Mesendoderm (in vitro differentiated cells): ENCODE measurements around the gene KCNC2. TPM values are rescaled to one million over a fixed set of nuclear protein-coding genes. Genes with fewer than 3 reads are reported as not detected.

Experiments used
- DNase-seq: peaks from one replicate; pipeline ENCODE4 v3.0.0; 2013
- H2AK5ac ChIP-seq: 2 replicates; pipeline ENCODE4 v1.6.1; 2013; ENCODE audit warnings: low read length, inconsistent platforms
- H2BK120ac ChIP-seq: 2 replicates; pipeline ENCODE4 v1.6.1; 2013; ENCODE audit warnings: low read depth, mild to moderate bottlenecking, low read length, moderate library complexity, mixed read lengths
- H2BK15ac ChIP-seq: replicated peaks from 2 replicates; pipeline ENCODE4 v1.6.1; 2013; ENCODE audit warnings: low read depth, mild to moderate bottlenecking, moderate library complexity
- H2BK5ac ChIP-seq: 2 replicates; pipeline ENCODE4 v1.6.1; 2013; ENCODE audit warnings: low read length, inconsistent platforms
- H3K18ac ChIP-seq: 2 replicates; pipeline ENCODE4 v1.6.1; 2013; ENCODE audit warnings: mild to moderate bottlenecking, low read length, mixed read lengths
- H3K23ac ChIP-seq: one replicate; pipeline ENCODE4 v1.6.1; 2013; ENCODE audit warnings: low read length
- H3K27ac ChIP-seq: 2 replicates; pipeline ENCODE4 v1.5.1; 2013; ENCODE audit warnings: low read depth, mild to moderate bottlenecking, inconsistent platforms, low read length, moderate library complexity
- H3K27me3 ChIP-seq: 2 replicates; pipeline ENCODE4 v1.6.1; 2013; ENCODE audit warnings: low read length, control low read depth, mild to moderate bottlenecking, inconsistent platforms; ENCODE audit not compliant: insufficient read depth, poor library complexity
- H3K36me3 ChIP-seq: 2 replicates; pipeline ENCODE4 v1.6.1; 2013; ENCODE audit warnings: low read length, inconsistent platforms; ENCODE audit not compliant: control insufficient read depth, insufficient read depth
- H3K4ac ChIP-seq: one replicate; pipeline ENCODE4 v1.6.1; 2013; ENCODE audit warnings: low read depth, mild to moderate bottlenecking, low read length, moderate library complexity
- H3K4me1 ChIP-seq: 2 replicates; pipeline ENCODE4 v1.6.1; 2013; ENCODE audit warnings: low read depth, low read length, inconsistent platforms; ENCODE audit not compliant: control insufficient read depth
- H3K4me2 ChIP-seq: 2 replicates; pipeline ENCODE4 v1.6.1; 2013; ENCODE audit warnings: low read length
- H3K4me3 ChIP-seq: 2 replicates; pipeline ENCODE4 v1.5.1; 2013; ENCODE audit warnings: mild to moderate bottlenecking, low read length
- H3K56ac ChIP-seq: one replicate; pipeline ENCODE4 v1.6.1; 2013; ENCODE audit warnings: low read length
- H3K79me1 ChIP-seq: 2 replicates; pipeline ENCODE4 v1.6.1; 2013; ENCODE audit warnings: low read length, inconsistent platforms
- H3K79me2 ChIP-seq: 2 replicates; pipeline ENCODE4 v1.6.1; 2013; ENCODE audit warnings: mild to moderate bottlenecking, low read length; ENCODE audit not compliant: control insufficient read depth, insufficient read depth
- H3K9ac ChIP-seq: 2 replicates; pipeline ENCODE4 v1.6.1; 2013; ENCODE audit warnings: low read length, inconsistent platforms
- H4K5ac ChIP-seq: one replicate; pipeline ENCODE4 v1.6.1; 2013; ENCODE audit warnings: low read length
- H4K8ac ChIP-seq: one replicate; pipeline ENCODE4 v1.6.1; 2013; ENCODE audit warnings: low read depth, mild to moderate bottlenecking, control low read depth, low read length, moderate library complexity
- WGBS: extraction: QIAGEN DNeasy Blood & Tissue Kit; methylation state at CpG from one replicate; pipeline ENCODE4 v1.1.7; 2013; ENCODE audit warnings: low lambda C conversion rate, missing lambda C conversion rate; ENCODE audit not compliant: insufficient coverage; ENCODE audit errors: extremely low coverage; 5-methylcytosine and 5-hydroxymethylcytosine counted together
- polyA plus RNA-seq, 2 experiments: library from polyadenylated mRNA; stranded (reverse); fragments of 200-250 nt; gene quantifications; one replicate each; pipeline ENCODE4 v1.2.3, GENCODE V29; 2013

The KCNC2 gene
- 0.06 TPM for polyA plus RNA-seq (2013, experiment 1 of 2)
- polyA plus RNA-seq (2013, experiment 2 of 2): 0.18 TPM

DNA sequence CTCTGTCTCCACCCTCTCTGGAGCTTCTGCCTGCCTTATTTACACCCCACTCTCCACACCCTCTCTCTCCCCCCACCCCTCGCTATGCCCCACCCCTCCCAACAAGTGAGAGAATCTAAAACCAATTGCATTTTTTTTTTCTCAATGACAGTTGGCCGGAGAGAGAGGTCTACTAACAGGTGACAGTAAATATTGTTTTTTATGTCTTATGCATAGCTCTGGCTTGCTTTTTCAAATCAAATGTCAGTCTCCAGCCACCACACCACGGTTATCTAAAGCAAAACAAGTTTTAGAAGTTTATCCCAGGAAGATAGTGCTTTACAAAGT lies at the start of gene KCNC2:
Gene KCNC2 (minus strand): TSS at position 28 of the 327 bp plus-strand sequence.
- no peak within 1 kb of the TSS for H2BK120ac ChIP-seq
- H3K79me1 ChIP-seq: no peaks in the 10 kb centered on the region
- no peaks in the 10 kb centered on the region for H3K36me3 ChIP-seq
- H3K79me2 ChIP-seq: no peaks in the 10 kb centered on the region
- no peak within 1 kb of the TSS for H3K18ac ChIP-seq
- H2BK5ac ChIP-seq: no peak within 1 kb of the TSS
- H3K4me1 ChIP-seq: no peaks in the 10 kb centered on the region
- no peak within 1 kb of the TSS for H4K5ac ChIP-seq
- WGBS: no CpG with 5 or more reads among the region's 3 CpGs
- no peak within 1 kb of the TSS for H2BK15ac ChIP-seq
- no peak within 1 kb of the TSS for H3K56ac ChIP-seq
- DNase-seq: no peak
- no peak within 1 kb of the TSS for H3K4me3 ChIP-seq
- H3K4me2 ChIP-seq: peak within 1 kb of the TSS; percentile 48
- no peak within 1 kb of the TSS for H3K4ac ChIP-seq
- peaks cover 20% of the 10 kb centered on the region for H3K27me3 ChIP-seq
- H4K8ac ChIP-seq: no peak within 1 kb of the TSS
- no peak within 1 kb of the TSS for H2AK5ac ChIP-seq
- no peak within 1 kb of the TSS for H3K9ac ChIP-seq
- H3K23ac ChIP-seq: no peak within 1 kb of the TSS
- H3K27ac ChIP-seq: no peak within 1 kb of the TSS

DNA sequence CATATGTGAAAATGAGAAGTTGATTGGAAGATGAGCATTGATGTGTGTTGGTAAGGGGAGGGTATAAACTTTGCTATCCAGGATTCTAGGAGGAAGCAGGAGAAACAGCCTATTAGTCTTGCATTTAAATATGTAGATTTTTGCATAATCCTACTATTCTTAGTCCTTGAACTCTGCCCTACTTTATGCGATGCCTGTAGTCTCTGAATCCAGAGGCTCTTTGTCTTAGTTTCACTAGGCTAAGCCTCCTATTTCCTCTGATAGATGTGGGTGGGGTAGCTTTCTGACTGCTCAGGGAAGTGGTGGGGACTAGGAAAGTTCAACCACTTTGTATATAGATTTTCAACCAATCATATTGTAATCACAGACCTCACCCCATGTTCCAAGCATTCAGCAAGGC lies 49.5 kb upstream of the KCNC2 start:
- Histone ChIP-seq H3K18ac (no peak overlapping the region), H2BK5ac (no peak overlapping the region), H3K4me2 (no peak overlapping the region), H3K36me3 (no peaks in the 10 kb centered on the region), H3K56ac (no peak overlapping the region), H3K9ac (no peak overlapping the region), H3K79me2 (no peaks in the 10 kb centered on the region), H3K27me3 (no peaks in the 10 kb centered on the region), H4K5ac (no peak overlapping the region), H4K8ac (no peak overlapping the region), H2AK5ac (no peak overlapping the region), H3K27ac (no peak overlapping the region), H3K4me3 (no peak overlapping the region), H2BK120ac (no peak overlapping the region), H3K79me1 (no peaks in the 10 kb centered on the region), H3K4me1 (no peaks in the 10 kb centered on the region), H3K4ac (no peak overlapping the region), H3K23ac (no peak overlapping the region), H2BK15ac (no peak overlapping the region)
- DNase-seq: peak; percentile 4
- WGBS: no CpG with 5 or more reads among the region's 1 CpG

DNA sequence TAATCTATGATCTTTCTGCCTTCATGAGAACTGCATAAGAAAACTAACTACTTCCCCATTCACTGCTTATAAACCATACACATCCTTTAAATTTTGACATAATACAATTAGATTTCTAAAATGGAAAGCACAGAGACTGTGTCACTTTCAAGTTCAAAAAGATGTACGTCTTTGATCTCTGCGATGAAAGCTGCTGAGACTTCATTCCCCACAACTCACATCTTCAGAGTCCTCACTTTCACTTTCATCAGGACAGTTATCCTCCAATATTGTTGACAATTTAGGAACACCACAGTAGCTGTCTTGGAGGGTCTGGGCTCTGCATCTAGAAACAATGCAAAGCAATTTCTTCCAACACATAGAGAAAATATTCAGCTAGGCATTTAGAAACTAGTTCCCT lies 47.9 kb upstream of the KCNC2 start:
- H3K27ac ChIP-seq: no peak overlapping the region
- H3K36me3 ChIP-seq: no peaks in the 10 kb centered on the region
- no peaks in the 10 kb centered on the region for H3K79me1 ChIP-seq
- H3K18ac ChIP-seq: no peak overlapping the region
- no peak overlapping the region for H3K4me3 ChIP-seq
- no CpG with 5 or more reads among the region's 2 CpGs for WGBS
- no peak overlapping the region for H3K9ac ChIP-seq
- no peak overlapping the region for H4K8ac ChIP-seq
- H2BK5ac ChIP-seq: no peak overlapping the region
- no peaks in the 10 kb centered on the region for H3K27me3 ChIP-seq
- H3K4me2 ChIP-seq: no peak overlapping the region
- no peak overlapping the region for H3K23ac ChIP-seq
- no peak for DNase-seq
- no peak overlapping the region for H2BK120ac ChIP-seq
- H3K4ac ChIP-seq: no peak overlapping the region
- no peak overlapping the region for H2AK5ac ChIP-seq
- no peak overlapping the region for H4K5ac ChIP-seq
- no peak overlapping the region for H2BK15ac ChIP-seq
- no peaks in the 10 kb centered on the region for H3K4me1 ChIP-seq
- no peaks in the 10 kb centered on the region for H3K79me2 ChIP-seq
- no peak overlapping the region for H3K56ac ChIP-seq

DNA sequence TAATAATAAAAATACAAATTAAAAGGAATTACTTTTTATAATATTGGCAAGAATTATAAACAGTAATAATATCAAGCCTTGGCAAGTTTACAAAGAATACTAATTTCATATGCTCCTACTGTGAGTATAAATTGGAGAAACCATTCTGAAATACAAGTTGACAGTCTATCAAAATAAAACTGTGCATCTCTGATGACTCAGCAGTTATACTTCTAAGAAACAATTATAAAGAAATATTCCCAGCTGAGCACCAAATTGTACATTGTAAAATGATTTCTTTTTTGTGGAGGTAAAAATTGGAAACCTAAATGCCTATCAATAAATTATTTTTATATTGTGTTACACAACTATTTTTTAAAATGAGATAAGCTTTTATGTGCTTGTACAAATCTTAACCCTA lies 35.5 kb upstream of the KCNC2 start:
- no peak overlapping the region for H3K4ac ChIP-seq
- H4K8ac ChIP-seq: no peak overlapping the region
- H2BK120ac ChIP-seq: no peak overlapping the region
- H3K9ac ChIP-seq: no peak overlapping the region
- no peak overlapping the region for H4K5ac ChIP-seq
- DNase-seq: no peak
- no peak overlapping the region for H3K4me3 ChIP-seq
- no peaks in the 10 kb centered on the region for H3K79me2 ChIP-seq
- no peak overlapping the region for H3K4me2 ChIP-seq
- no peak overlapping the region for H2BK5ac ChIP-seq
- H3K23ac ChIP-seq: no peak overlapping the region
- no peaks in the 10 kb centered on the region for H3K79me1 ChIP-seq
- no peaks in the 10 kb centered on the region for H3K4me1 ChIP-seq
- H2BK15ac ChIP-seq: no peak overlapping the region
- no peaks in the 10 kb centered on the region for H3K27me3 ChIP-seq
- no peak overlapping the region for H3K27ac ChIP-seq
- H3K36me3 ChIP-seq: no peaks in the 10 kb centered on the region
- H3K18ac ChIP-seq: no peak overlapping the region
- no peak overlapping the region for H3K56ac ChIP-seq
- H2AK5ac ChIP-seq: no peak overlapping the region

DNA sequence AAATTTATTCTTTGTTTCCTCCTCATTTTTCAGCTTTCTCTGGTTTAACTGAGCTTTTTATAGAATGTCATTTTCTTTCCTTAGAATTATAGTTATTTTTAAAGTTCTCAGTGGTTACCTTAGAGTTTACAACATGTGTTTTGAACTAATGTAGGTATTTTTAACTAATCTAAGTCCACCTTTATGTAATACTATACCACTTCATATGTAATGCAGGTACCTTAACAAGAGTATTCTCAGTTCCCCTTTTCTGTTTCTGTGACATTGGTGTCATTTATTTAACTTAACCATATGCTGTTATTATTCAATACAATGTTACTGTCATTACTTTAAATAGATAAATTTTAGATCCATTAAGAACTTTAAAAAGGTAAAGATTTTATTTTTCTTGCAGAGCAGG lies 30.3 kb upstream of the KCNC2 start:
- no peak for DNase-seq
- no peak overlapping the region for H2AK5ac ChIP-seq
- H3K18ac ChIP-seq: no peak overlapping the region
- H3K4me2 ChIP-seq: no peak overlapping the region
- H2BK120ac ChIP-seq: no peak overlapping the region
- H3K27me3 ChIP-seq: no peaks in the 10 kb centered on the region
- H3K36me3 ChIP-seq: no peaks in the 10 kb centered on the region
- H3K79me1 ChIP-seq: no peaks in the 10 kb centered on the region
- no peak overlapping the region for H4K8ac ChIP-seq
- no peak overlapping the region for H3K27ac ChIP-seq
- H3K79me2 ChIP-seq: no peaks in the 10 kb centered on the region
- no peak overlapping the region for H2BK15ac ChIP-seq
- H3K23ac ChIP-seq: no peak overlapping the region
- H2BK5ac ChIP-seq: no peak overlapping the region
- no peak overlapping the region for H3K56ac ChIP-seq
- no peaks in the 10 kb centered on the region for H3K4me1 ChIP-seq
- no peak overlapping the region for H3K4ac ChIP-seq
- H3K4me3 ChIP-seq: no peak overlapping the region
- no peak overlapping the region for H4K5ac ChIP-seq
- no peak overlapping the region for H3K9ac ChIP-seq

DNA sequence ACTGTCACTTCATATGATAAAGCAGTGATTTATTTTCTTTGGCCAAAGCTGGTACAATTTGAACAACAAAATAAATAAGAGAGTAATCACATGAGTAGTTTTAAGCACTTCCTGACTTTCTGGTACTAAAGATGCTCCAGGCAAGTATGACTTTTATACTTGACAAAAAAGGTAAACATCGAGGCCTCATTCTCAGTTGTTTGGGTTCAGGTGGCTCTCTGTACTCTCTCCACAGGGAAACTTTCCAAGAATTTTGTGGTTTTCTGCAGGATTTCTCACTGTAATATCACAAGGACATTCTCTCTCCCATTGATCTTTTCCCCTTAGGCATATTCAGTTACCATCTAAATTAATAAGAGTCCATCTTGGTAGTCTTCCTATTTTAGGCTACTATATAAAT lies 26.6 kb upstream of the KCNC2 start:
- Histone ChIP-seq H3K56ac (no peak overlapping the region), H3K4ac (no peak overlapping the region), H4K8ac (no peak overlapping the region), H2BK120ac (no peak overlapping the region), H3K36me3 (no peaks in the 10 kb centered on the region), H3K23ac (no peak overlapping the region), H2BK15ac (no peak overlapping the region), H3K79me2 (no peaks in the 10 kb centered on the region), H3K9ac (no peak overlapping the region), H3K27me3 (no peaks in the 10 kb centered on the region), H2BK5ac (no peak overlapping the region), H2AK5ac (no peak overlapping the region), H4K5ac (no peak overlapping the region), H3K4me1 (no peaks in the 10 kb centered on the region), H3K4me2 (no peak overlapping the region), H3K4me3 (no peak overlapping the region), H3K18ac (no peak overlapping the region), H3K27ac (no peak overlapping the region), H3K79me1 (no peaks in the 10 kb centered on the region)
- WGBS: no CpG with 5 or more reads among the region's 1 CpG
- DNase-seq: no peak
